ENCODE data around the gene CIAO2B. TPM values are rescaled to one million over a fixed set of nuclear protein-coding genes. Genes with fewer than 3 reads are reported as not detected.

The CIAO2B gene
- total and polyA plus RNA-seq, 3 experiments from 2014 or later = 132 to 176 (median 164) TPM

DNA sequence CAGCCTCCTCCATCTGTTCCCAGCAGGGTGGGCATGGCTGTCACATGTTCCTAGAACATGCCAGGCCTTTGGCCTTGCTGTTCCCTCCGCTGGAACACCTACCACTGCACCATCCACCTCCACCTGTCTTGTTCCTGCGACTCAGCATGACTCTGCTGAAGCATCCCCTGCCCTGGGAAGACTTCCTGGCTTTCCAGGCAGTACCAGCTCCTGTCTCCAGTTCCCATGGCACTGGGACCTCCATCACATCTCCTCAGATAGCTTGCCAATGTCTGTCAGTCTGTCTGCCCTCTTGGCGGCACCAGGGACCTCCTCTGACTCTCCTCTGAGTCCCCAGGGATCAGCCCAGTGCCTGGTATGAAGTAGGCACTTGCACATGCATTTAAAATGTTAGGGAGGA, 38.2 kb downstream of the CIAO2B start:
- CTCF ChIA-PET = interaction anchor here (0.9 to 2.1 kb wide), 4 partner anchors 10 to 30 kb away, joined by 3 to 10 read pairs (median 5); partner anchors contain the start of genes PDP2 and RRAD
- Histone ChIP-seq H3K27me3 (ENCODE audit: insufficient read depth, low read length, poor library complexity, severe bottlenecking) (no peaks in the 10 kb centered on the region), H3K4me1 (ENCODE audit: insufficient read depth, low read length) (no peaks in the 10 kb centered on the region), H3K4me3 (ENCODE audit: low read length) (no peak overlapping the region), H3K9me3 (ENCODE audit: low read length) (no peaks in the 10 kb centered on the region), H3K36me3 (ENCODE audit: insufficient read depth, low read length) (no peaks in the 10 kb centered on the region), H3K27ac (ENCODE audit: low read depth, low read length) (no peak overlapping the region)
- Mint-ChIP-seq H3K27ac (no peak overlapping the region), H3K9me3 (no peaks in the 10 kb centered on the region), H3K36me3 (peaks cover 0 to 6% (median 2%) of the 10 kb centered on the region in 3 donors), H3K4me3 (no peak overlapping the region), H3K27me3 (no peaks in the 10 kb centered on the region), H3K4me1 (peaks cover 3 to 10% (median 4%) of the 10 kb centered on the region in 3 donors)
- POLR2A ChIA-PET = no interaction called here
- peak in 1 of 5 donors; percentile 18 for DNase-seq

GRCh38 chr16:66895689-66895979, 38.6 kb downstream of the CIAO2B start:
- DNase-seq = peak in 1 of 5 donors; percentile 17
- Mint-ChIP-seq H3K36me3 (peaks cover 0 to 6% (median 2%) of the 10 kb centered on the region in 3 donors), H3K27me3 (no peaks in the 10 kb centered on the region), H3K4me3 (no peak overlapping the region), H3K4me1 (peaks cover 3 to 10% (median 4%) of the 10 kb centered on the region in 3 donors), H3K9me3 (no peaks in the 10 kb centered on the region), H3K27ac (no peak overlapping the region)
- Histone ChIP-seq H3K9me3 (ENCODE audit: low read length) (no peaks in the 10 kb centered on the region), H3K27me3 (ENCODE audit: insufficient read depth, low read length, poor library complexity, severe bottlenecking) (no peaks in the 10 kb centered on the region), H3K4me1 (ENCODE audit: insufficient read depth, low read length) (no peaks in the 10 kb centered on the region), H3K36me3 (ENCODE audit: insufficient read depth, low read length) (no peaks in the 10 kb centered on the region), H3K27ac (ENCODE audit: low read depth, low read length) (no peak overlapping the region), H3K4me3 (ENCODE audit: low read length) (no peak overlapping the region)
- ChIA-PET CTCF (interaction anchor here (0.9 to 2.1 kb wide), 6 partner anchors 11 to 289 kb away, joined by 3 to 10 read pairs (median 4); partner anchors contain the start of genes PDP2 and RRAD), POLR2A (no interaction called here)

- H3K9me3 Mint-ChIP-seq = no peaks in the 10 kb centered on the region
- H3K27me3 Mint-ChIP-seq = no peaks in the 10 kb centered on the region
- H3K27ac Mint-ChIP-seq = peak overlapping the region in 2 of 8 donors; percentile 47 to 52
- Histone ChIP-seq H3K4me1 (ENCODE audit: insufficient read depth, low read length) (no peaks in the 10 kb centered on the region), H3K27me3 (ENCODE audit: insufficient read depth, low read length, poor library complexity, severe bottlenecking) (no peaks in the 10 kb centered on the region), H3K4me3 (ENCODE audit: low read length) (no peak overlapping the region), H3K9me3 (ENCODE audit: low read length) (no peaks in the 10 kb centered on the region), H3K27ac (ENCODE audit: low read depth, low read length) (no peak overlapping the region), H3K36me3 (ENCODE audit: insufficient read depth, low read length) (no peaks in the 10 kb centered on the region)
- H3K4me1 Mint-ChIP-seq = peaks cover 3 to 10% (median 4%) of the 10 kb centered on the region in 3 donors
- H3K4me3 Mint-ChIP-seq = peak overlapping the region in 1 of 7 donors; percentile 19
- CTCF ChIA-PET = interaction anchor here (0.9 to 2.1 kb wide), 8 partner anchors 11 to 290 kb away, joined by 3 to 10 read pairs (median 4); partner anchors contain the start of genes PDP2 and RRAD
- DNase-seq = peak; percentile 28 to 63 (median 31)
- peaks cover 0 to 6% (median 2%) of the 10 kb centered on the region in 3 donors for H3K36me3 Mint-ChIP-seq
- POLR2A ChIA-PET = no interaction called here
These were observed 39.1 kb downstream of the CIAO2B start for GRCh38 chr16:66894948-66895688.

DNA sequence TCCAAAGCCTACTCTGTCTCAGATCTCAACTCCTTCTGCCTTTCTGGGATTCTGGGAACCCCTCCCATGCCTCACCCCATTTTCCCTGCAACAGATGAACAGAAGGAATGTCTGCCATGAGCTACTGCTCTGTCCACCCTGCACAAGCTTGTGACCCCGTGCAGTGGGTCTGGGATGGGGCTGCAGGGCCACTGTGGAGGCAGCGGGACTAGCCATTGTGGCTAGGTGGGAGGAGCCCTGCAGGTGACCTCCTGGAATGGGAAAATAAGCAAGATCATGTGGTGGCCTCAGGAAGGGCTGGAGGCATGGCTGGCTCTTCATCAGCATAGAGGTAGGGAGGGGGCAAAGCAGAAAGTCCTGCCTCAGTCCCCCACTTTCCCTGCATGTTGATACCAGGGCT, 40.1 kb downstream of the CIAO2B start:
- no peaks in the 10 kb centered on the region for H3K9me3 Mint-ChIP-seq
- Histone ChIP-seq H3K27ac (ENCODE audit: low read depth, low read length) (no peak overlapping the region), H3K9me3 (ENCODE audit: low read length) (no peaks in the 10 kb centered on the region), H3K4me3 (ENCODE audit: low read length) (no peak overlapping the region), H3K27me3 (ENCODE audit: insufficient read depth, low read length, poor library complexity, severe bottlenecking) (no peaks in the 10 kb centered on the region), H3K4me1 (ENCODE audit: insufficient read depth, low read length) (no peaks in the 10 kb centered on the region), H3K36me3 (ENCODE audit: insufficient read depth, low read length) (no peaks in the 10 kb centered on the region)
- H3K27ac Mint-ChIP-seq = peak overlapping the region in 1 of 8 donors; percentile 33
- H3K27me3 Mint-ChIP-seq = no peaks in the 10 kb centered on the region
- no peak for DNase-seq
- peaks cover 0 to 6% (median 2%) of the 10 kb centered on the region in 3 donors for H3K36me3 Mint-ChIP-seq
- CTCF ChIA-PET = interaction anchor here (1.1 to 2.1 kb wide), 5 partner anchors 13 to 37 kb away, joined by 3 to 10 read pairs (median 4); partner anchors contain the start of genes PDP2 and RRAD
- H3K4me1 Mint-ChIP-seq = peaks cover 3 to 10% (median 4%) of the 10 kb centered on the region in 3 donors
- POLR2A ChIA-PET = interaction anchor here (0.6 kb wide), 1 partner anchor 1177 kb away, joined by 4 read pairs; no protein-coding TSS in a partner anchor
- no peak overlapping the region for H3K4me3 Mint-ChIP-seq

DNA sequence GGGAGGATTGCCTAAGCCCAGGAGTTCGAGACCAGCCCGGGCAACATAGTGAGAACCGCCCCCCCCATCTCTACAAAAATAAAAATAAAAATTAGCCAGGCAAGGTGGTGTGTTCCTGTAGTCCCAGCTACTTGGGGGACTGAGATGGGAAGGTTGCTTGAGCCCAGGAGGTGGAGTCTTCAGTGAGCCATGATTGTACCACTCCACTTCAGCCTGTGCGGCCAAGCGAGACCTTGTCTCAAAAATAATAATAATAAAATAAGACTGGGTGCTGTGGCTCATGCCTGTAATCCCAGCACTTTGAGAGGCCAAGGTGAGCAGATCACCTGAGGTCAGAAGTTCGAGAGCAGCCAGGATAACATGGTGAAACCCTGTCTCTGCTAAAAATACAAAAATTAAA, 42.4 kb downstream of the CIAO2B start:
- DNase-seq = no peak
- H3K4me1 ChIP-seq (ENCODE audit: insufficient read depth, low read length) = no peaks in the 10 kb centered on the region
- POLR2A ChIA-PET = interaction anchor here (0.6 to 1.5 kb wide), 4 partner anchors 11 to 370 kb away, joined by 3 to 14 read pairs (median 6); partner anchors contain the start of genes NAE1 and PDP2
- H3K27me3 Mint-ChIP-seq = no peaks in the 10 kb centered on the region
- H3K9me3 ChIP-seq (ENCODE audit: low read length) = no peaks in the 10 kb centered on the region
- no peaks in the 10 kb centered on the region for H3K36me3 ChIP-seq (ENCODE audit: insufficient read depth, low read length)
- no peak overlapping the region for H3K4me3 Mint-ChIP-seq
- H3K4me1 Mint-ChIP-seq = peaks cover 9 to 22% (median 11%) of the 10 kb centered on the region in 3 donors
- no peaks in the 10 kb centered on the region for H3K27me3 ChIP-seq (ENCODE audit: insufficient read depth, low read length, poor library complexity, severe bottlenecking)
- no peaks in the 10 kb centered on the region for H3K9me3 Mint-ChIP-seq
- no peak overlapping the region for H3K27ac ChIP-seq (ENCODE audit: low read depth, low read length)
- no peak overlapping the region for H3K4me3 ChIP-seq (ENCODE audit: low read length)
- H3K36me3 Mint-ChIP-seq = peaks cover 0 to 20% (median 0%) of the 10 kb centered on the region in 3 donors
- no peak overlapping the region for H3K27ac Mint-ChIP-seq
- CTCF ChIA-PET = interaction anchor here (1.4 to 1.8 kb wide), 2 partner anchors 11 to 19 kb away, joined by 4 to 5 read pairs; partner anchors contain the start of gene PDP2

DNA sequence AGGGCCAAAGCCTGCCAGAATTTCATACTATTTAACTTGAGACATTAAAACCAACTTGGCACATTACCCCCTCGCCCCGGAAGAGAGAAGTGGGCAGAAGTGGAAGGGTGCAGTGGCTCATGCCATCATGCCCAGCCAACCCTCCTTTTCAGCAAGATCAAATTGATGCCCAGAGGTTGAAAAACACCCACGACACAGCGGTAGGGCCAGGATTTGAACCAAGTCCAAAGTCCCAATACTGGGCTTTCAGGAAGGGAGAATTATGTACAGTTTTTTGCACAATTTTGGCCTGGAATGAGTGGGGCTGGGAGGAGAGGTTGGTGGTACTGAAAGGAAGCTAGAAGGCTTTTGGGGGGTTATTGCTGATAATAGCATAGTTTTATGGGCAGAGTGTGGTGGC, 42.8 kb downstream of the CIAO2B start:
- no peak overlapping the region for H3K27ac ChIP-seq (ENCODE audit: low read depth, low read length)
- Mint-ChIP-seq H3K4me1 (peaks cover 13 to 26% (median 14%) of the 10 kb centered on the region in 3 donors), H3K4me3 (no peak overlapping the region), H3K36me3 (peaks cover 0 to 25% (median 0%) of the 10 kb centered on the region in 3 donors), H3K27me3 (no peaks in the 10 kb centered on the region), H3K9me3 (no peaks in the 10 kb centered on the region), H3K27ac (peak overlapping the region in 3 of 8 donors; percentile 27 to 57 (median 33))
- H3K27me3 ChIP-seq (ENCODE audit: insufficient read depth, low read length, poor library complexity, severe bottlenecking) = no peaks in the 10 kb centered on the region
- no peaks in the 10 kb centered on the region for H3K4me1 ChIP-seq (ENCODE audit: insufficient read depth, low read length)
- POLR2A ChIA-PET = interaction anchor here (1.5 kb wide), 1 partner anchor 11 kb away, joined by 9 read pairs; the partner anchor contains the start of gene PDP2
- CTCF ChIA-PET = interaction anchor here (1.8 kb wide), 1 partner anchor 19 kb away, joined by 5 read pairs; no protein-coding TSS in a partner anchor
- H3K4me3 ChIP-seq (ENCODE audit: low read length) = no peak overlapping the region
- no peaks in the 10 kb centered on the region for H3K9me3 ChIP-seq (ENCODE audit: low read length)
- DNase-seq = no peak
- no peaks in the 10 kb centered on the region for H3K36me3 ChIP-seq (ENCODE audit: insufficient read depth, low read length)

- H3K9me3 Mint-ChIP-seq = no peaks in the 10 kb centered on the region
- H3K4me3 ChIP-seq (ENCODE audit: low read length) = no peak overlapping the region
- no peak overlapping the region for H3K27ac ChIP-seq (ENCODE audit: low read depth, low read length)
- H3K9me3 ChIP-seq (ENCODE audit: low read length) = no peaks in the 10 kb centered on the region
- peaks cover 13 to 29% (median 16%) of the 10 kb centered on the region in 3 donors for H3K4me1 Mint-ChIP-seq
- H3K27ac Mint-ChIP-seq = peak overlapping the region in 2 of 8 donors; percentile 27 to 32
- H3K27me3 ChIP-seq (ENCODE audit: insufficient read depth, low read length, poor library complexity, severe bottlenecking) = no peaks in the 10 kb centered on the region
- POLR2A ChIA-PET = no interaction called here
- H3K4me1 ChIP-seq (ENCODE audit: insufficient read depth, low read length) = no peaks in the 10 kb centered on the region
- H3K36me3 ChIP-seq (ENCODE audit: insufficient read depth, low read length) = peaks cover 2% of the 10 kb centered on the region
- CTCF ChIA-PET = interaction anchor here (0.9 to 1.8 kb wide), 2 partner anchors 13 to 18 kb away, joined by 3 to 5 read pairs; no protein-coding TSS in a partner anchor
- no peak overlapping the region for H3K4me3 Mint-ChIP-seq
- no peaks in the 10 kb centered on the region for H3K27me3 Mint-ChIP-seq
- peaks cover 0 to 29% (median under 1%) of the 10 kb centered on the region in 3 donors for H3K36me3 Mint-ChIP-seq
- no peak for DNase-seq
These were observed 43.4 kb downstream of the CIAO2B start for GRCh38 chr16:66890799-66891198.

DNA sequence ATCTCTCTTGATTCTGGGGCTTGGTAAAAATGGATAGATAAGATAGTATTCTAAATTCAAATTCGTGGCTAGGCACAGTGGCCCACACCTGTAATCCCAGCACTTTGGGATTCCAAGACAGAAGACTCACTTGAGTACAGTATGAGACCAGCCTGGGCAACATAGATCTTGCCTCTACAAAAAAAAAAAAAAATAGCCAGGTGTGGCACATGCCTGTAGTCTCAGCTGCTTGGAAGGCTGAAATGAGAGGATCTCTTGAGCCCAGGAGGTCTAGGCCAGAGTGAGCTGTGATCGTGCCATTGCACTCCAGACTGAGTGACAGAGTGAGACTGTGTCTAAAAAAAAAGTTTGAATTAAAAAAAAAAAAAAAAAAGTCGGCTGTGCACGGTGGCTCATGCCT, 44.6 kb downstream of the CIAO2B start:
- ChIA-PET CTCF (no interaction called here), POLR2A (no interaction called here)
- no peaks in the 10 kb centered on the region for H3K9me3 Mint-ChIP-seq

More for the DNA sequence above, 44.6 kb downstream of the CIAO2B start:
- Histone ChIP-seq H3K4me1 (ENCODE audit: insufficient read depth, low read length) (no peaks in the 10 kb centered on the region), H3K27me3 (ENCODE audit: insufficient read depth, low read length, poor library complexity, severe bottlenecking) (no peaks in the 10 kb centered on the region), H3K36me3 (ENCODE audit: insufficient read depth, low read length) (peaks cover 12% of the 10 kb centered on the region), H3K27ac (ENCODE audit: low read depth, low read length) (no peak overlapping the region), H3K4me3 (ENCODE audit: low read length) (no peak overlapping the region), H3K9me3 (ENCODE audit: low read length) (no peaks in the 10 kb centered on the region)
- no peaks in the 10 kb centered on the region for H3K27me3 Mint-ChIP-seq
- peak overlapping the region in 4 of 8 donors; percentile 12 to 64 (median 35) for H3K27ac Mint-ChIP-seq
- peaks cover 3 to 41% (median 5%) of the 10 kb centered on the region in 3 donors for H3K36me3 Mint-ChIP-seq
- no peak for DNase-seq
- H3K4me3 Mint-ChIP-seq = no peak overlapping the region
- peaks cover 15 to 33% (median 21%) of the 10 kb centered on the region in 3 donors for H3K4me1 Mint-ChIP-seq
